C4-2B (cell line): ENCODE measurements around the gene RAB40B.

Experiments used
- H3K27ac ChIP-seq: fragments of 450-650 bp; 2 replicates; pipeline ENCODE4 v1.5.1; 2017
- CTCF ChIP-seq: fragments of 450-650 bp; conservative IDR thresholded peaks from 2 replicates; pipeline ENCODE4 v1.5.1; 2017; ENCODE audit warnings: mild to moderate bottlenecking
- ZFX ChIP-seq: fragments of 450-650 bp; IDR thresholded peaks from 2 replicates; pipeline ENCODE4 v1.6.1; 2017

RAB40B gene

DNA sequence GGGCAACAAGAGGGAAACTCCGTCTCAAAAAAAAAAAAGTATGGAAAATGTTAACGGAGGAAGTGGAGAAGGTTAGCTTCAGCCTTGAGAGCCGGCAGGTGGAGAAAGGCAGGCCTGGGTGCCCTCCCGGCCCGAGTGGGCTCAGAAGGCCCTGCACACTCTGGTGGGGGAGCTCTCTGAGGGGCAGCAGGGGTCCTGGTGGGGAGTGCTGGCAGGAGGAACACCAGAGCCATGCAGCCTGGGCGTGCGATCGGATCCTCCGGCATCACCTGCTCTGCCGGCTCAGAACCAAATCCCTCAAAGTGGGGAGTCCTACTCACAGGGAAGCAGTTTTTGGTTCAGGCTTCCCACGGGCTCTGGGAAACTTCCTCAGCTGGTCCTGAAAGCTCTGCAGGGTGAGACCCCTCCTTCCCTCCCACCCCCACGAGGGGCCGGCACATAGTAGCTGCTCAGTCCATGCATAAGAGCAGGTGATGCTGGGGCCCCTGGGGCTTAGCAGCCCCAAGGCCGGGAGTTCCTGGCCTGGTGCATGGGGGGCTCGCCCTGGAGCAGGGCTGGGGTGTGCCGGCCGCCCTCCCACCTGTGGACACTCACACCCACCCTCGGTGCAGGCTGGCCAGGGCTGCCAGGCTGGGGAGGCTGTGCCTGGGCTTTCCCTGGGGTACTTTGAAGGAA is 38.1 kb upstream of the RAB40B start:
- TF ChIP-seq CTCF (no peak), ZFX (no peak)
- H3K27ac ChIP-seq = no peak overlapping the region

- TF ChIP-seq CTCF = no peak
- peak; percentile 79; the same call in 1 of the 2 replicates for TF ChIP-seq ZFX
- peak within 1 kb of the TSS; percentile 59 for H3K27ac ChIP-seq
Measured at GRCh38 chr17:82734987-82735866, 36.7 kb upstream of the RAB40B start, which contains the start of gene FN3K. Gene FN3K (plus strand): TSS chr17:82735615. CDS start chr17:82735637, 22 bp downstream.

GRCh38 chr17:82732118-82732743 is 33.7 kb upstream of the RAB40B start:
- TF ChIP-seq CTCF (no peak), ZFX (no peak)
- H3K27ac ChIP-seq = no peak overlapping the region

GRCh38 chr17:82729479-82730260 is 31.2 kb upstream of the RAB40B start:
- no peak overlapping the region for H3K27ac ChIP-seq
- TF ChIP-seq ZFX (no peak), CTCF (no peak)

DNA sequence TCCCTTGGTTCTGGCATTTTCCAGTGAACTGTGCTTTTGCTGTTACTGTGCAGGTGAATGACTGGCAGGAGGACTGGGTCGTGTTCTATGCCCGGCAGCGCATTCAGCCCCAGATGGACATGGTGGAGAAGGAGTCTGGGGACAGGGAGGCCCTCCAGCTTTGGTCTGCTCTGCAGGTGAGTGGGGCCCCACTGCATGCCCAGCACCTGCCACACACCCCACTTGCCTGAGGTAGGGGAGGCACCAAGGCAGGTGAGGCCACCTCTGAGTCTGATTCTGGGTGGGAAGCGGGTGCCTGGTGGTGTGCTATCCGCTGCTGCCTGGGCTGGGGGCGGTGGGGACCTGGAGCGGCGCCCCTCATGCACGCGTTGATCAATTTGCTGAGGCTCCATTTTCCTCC is 27.9 kb upstream of the RAB40B start:
- TF ChIP-seq CTCF (no peak), ZFX (no peak)

GRCh38 chr17:82723169-82723807 is 24.8 kb upstream of the RAB40B start:
- TF ChIP-seq ZFX = no peak
- no peak for TF ChIP-seq CTCF
- no peak overlapping the region for H3K27ac ChIP-seq

More for the DNA sequence above, 27.9 kb upstream of the RAB40B start:
- H3K27ac ChIP-seq = no peak overlapping the region
